ENCODE data around the gene TOMM22. TPM values are rescaled to one million over a fixed set of nuclear protein-coding genes. Genes with fewer than 3 reads are reported as not detected.

The TOMM22 gene
- total RNA-seq = 73.8 and 78.2 TPM in 2 replicates

GRCh38 chr22:38681582-38682335, at the start of gene TOMM22:
TSS of gene TOMM22 (plus strand) at chr22:38681957. CDS start at chr22:38681979, 22 bp downstream.

GRCh38 chr22:38656256-38657044, 25.3 kb upstream of the TOMM22 start, which contains the start of the genes CBY1 and FAM227A:
TSS of gene CBY1 (plus strand) at chr22:38656638. CDS start at chr22:38668055, 11,417 bp downstream.
TSS of gene FAM227A (minus strand) at chr22:38656392. CDS start at chr22:38650168, 6,224 bp downstream.

GRCh38 chr22:38700789-38701628, 19.3 kb downstream of the TOMM22 start, which contains the start of gene JOSD1:
TSS of gene JOSD1 (minus strand) at chr22:38700943. CDS start at chr22:38699987, 956 bp downstream.

DNA sequence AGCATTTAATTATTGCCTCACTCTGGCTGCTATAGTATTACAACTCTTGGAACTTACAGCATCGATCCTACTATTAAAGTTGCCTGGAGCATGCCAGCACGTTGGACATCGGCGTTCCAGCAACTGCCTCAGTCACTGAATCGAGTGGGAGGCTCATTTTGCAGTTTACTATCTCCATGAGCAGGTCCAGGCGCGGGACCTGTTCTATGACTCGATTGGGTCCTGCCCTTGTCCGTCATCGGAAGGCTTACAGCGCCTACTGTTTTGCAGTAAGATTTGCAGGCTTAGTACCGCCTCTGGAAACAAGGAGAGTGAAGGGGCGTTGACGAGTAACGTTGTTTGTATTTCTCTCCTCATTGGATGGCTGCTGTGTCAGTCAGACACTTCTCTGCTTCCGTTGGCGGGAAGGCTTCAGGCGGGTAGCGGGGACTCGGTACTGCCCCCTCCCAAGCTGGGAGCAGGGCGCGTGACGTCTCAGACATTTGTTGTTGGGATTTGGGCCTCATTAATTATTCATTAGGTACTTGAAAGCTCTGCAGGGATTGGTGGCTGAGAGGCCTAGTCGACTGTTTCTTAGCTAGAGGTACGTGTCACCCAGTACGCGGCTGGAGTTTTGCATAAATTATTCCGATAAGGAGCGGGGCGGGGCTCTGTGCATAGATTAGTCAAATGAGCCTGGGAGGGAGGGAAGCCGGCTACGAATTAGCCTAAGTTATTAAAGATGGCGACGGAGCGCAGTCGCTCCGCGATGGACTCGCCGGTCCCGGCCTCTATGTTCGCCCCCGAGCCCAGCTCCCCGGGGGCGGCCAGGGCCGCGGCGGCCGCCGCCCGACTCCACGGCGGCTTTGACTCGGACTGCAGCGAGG, 23.7 kb downstream of the TOMM22 start, which contains the start of gene GTPBP1:
TSS of gene GTPBP1 (plus strand) at position 710 of the 866 bp plus-strand sequence. CDS start at position 722, 12 bp downstream.

Other genes starting within 250 kb of the TOMM22 start
- gene KCNJ4, start 226.8 kb upstream of the TOMM22 start, total RNA-seq = not detected in 2 replicates
- gene KDELR3, start 213.9 kb upstream of the TOMM22 start, total RNA-seq = 18.1 and 28.8 TPM in 2 replicates
- gene DDX17, start 175.6 kb upstream of the TOMM22 start, total RNA-seq = 291 and 453 TPM in 2 replicates
- 0.76 and 1.1 TPM in 2 replicates for gene DMC1, start 111.8 kb upstream of the TOMM22 start, total RNA-seq
- 0.11 and 0.60 TPM in 2 replicates for gene FAM227A, start 25.6 kb upstream of the TOMM22 start, total RNA-seq
- 17.2 and 17.8 TPM in 2 replicates for gene CBY1, start 25.3 kb upstream of the TOMM22 start, total RNA-seq
- 76.0 and 84.6 TPM in 2 replicates for gene JOSD1, start 19.0 kb downstream of the TOMM22 start, total RNA-seq
- 19.2 and 19.9 TPM in 2 replicates for gene GTPBP1, start 24.0 kb downstream of the TOMM22 start, total RNA-seq
- gene SUN2, start 74.0 kb downstream of the TOMM22 start, total RNA-seq = 106 and 114 TPM in 2 replicates
- 14.7 and 17.0 TPM in 2 replicates for gene DNAL4, start 112.2 kb downstream of the TOMM22 start, total RNA-seq
- gene NPTXR, start 162.1 kb downstream of the TOMM22 start, total RNA-seq = 0.09 and 0.11 TPM in 2 replicates
- 12.0 and 15.4 TPM in 2 replicates for gene CBX6, start 190.3 kb downstream of the TOMM22 start, total RNA-seq

Measured in dermis lymphatic vessel endothelial cell (primary cell).